ELF-1 (cell line): ENCODE data around the gene CAPN3.
"Not testable (repeated sequence)": the region's sequence is repeated elsewhere in the genome, so short reads cannot be mapped to it uniquely, and the experiment has no call there.

Experiments
- DNase-seq: peaks from one replicate; pipeline ENCODE4 v3.0.0-alpha.2; 2016; ENCODE audit warnings: low read depth, low spot score

CAPN3 gene

GRCh38 chr15:42359249-42359648 lies at the start of gene CAPN3:
Gene CAPN3, plus strand, starts transcription at chr15:42359501. Its CDS starts 305 bp downstream, at chr15:42359806.
- no peak for DNase-seq

- no peak for DNase-seq
Measured at GRCh38 chr15:42313463-42313862, 45.8 kb upstream of the CAPN3 start.

GRCh38 chr15:42314818-42315217 lies 44.5 kb upstream of the CAPN3 start:
- DNase-seq, result no peak

- DNase-seq, result no peak
Measured at GRCh38 chr15:42315521-42315920, 43.8 kb upstream of the CAPN3 start.

- peak; percentile 26 for DNase-seq
Measured at GRCh38 chr15:42316282-42316805, 43.0 kb upstream of the CAPN3 start.

- no peak for DNase-seq
Measured at GRCh38 chr15:42319206-42319605, 40.1 kb upstream of the CAPN3 start.

- no peak for DNase-seq
Measured at GRCh38 chr15:42324308-42324707, 35.0 kb upstream of the CAPN3 start.

- DNase-seq, result no peak
Measured at GRCh38 chr15:42329161-42329560, 30.1 kb upstream of the CAPN3 start.

GRCh38 chr15:42329992-42330391 lies 29.3 kb upstream of the CAPN3 start:
- no peak for DNase-seq

GRCh38 chr15:42331235-42331634 lies 28.1 kb upstream of the CAPN3 start:
- no peak for DNase-seq

- no peak for DNase-seq
Measured at GRCh38 chr15:42332331-42332730, 27.0 kb upstream of the CAPN3 start.

- no peak for DNase-seq
Measured at GRCh38 chr15:42335074-42335473, 24.2 kb upstream of the CAPN3 start.

- not testable (repeated sequence) for DNase-seq
Measured at GRCh38 chr15:42336650-42337049, 22.7 kb upstream of the CAPN3 start.

- DNase-seq, result not testable (repeated sequence)
Measured at GRCh38 chr15:42337104-42337503, 22.2 kb upstream of the CAPN3 start.

GRCh38 chr15:42338500-42338899 lies 20.8 kb upstream of the CAPN3 start:
- DNase-seq, result no peak

- no peak for DNase-seq
Measured at GRCh38 chr15:42343596-42344232, 15.6 kb upstream of the CAPN3 start.

GRCh38 chr15:42344763-42345162 lies 14.5 kb upstream of the CAPN3 start:
- no peak for DNase-seq

- no peak for DNase-seq
Measured at GRCh38 chr15:42345504-42345903, 13.8 kb upstream of the CAPN3 start.

GRCh38 chr15:42348083-42348482 lies 11.2 kb upstream of the CAPN3 start:
- DNase-seq, result no peak

GRCh38 chr15:42349186-42349585 lies 10.1 kb upstream of the CAPN3 start:
- DNase-seq, result no peak

- DNase-seq, result no peak
Measured at GRCh38 chr15:42352401-42352800, 6.9 kb upstream of the CAPN3 start.

- no peak for DNase-seq
Measured at GRCh38 chr15:42353061-42353460, 6.2 kb upstream of the CAPN3 start.

GRCh38 chr15:42354824-42355223 lies 4.5 kb upstream of the CAPN3 start:
- DNase-seq, result no peak

GRCh38 chr15:42355291-42355690 lies 4.0 kb upstream of the CAPN3 start:
- DNase-seq, result no peak
